ENCODE results near the gene PCA3.

The PCA3 gene

DNA sequence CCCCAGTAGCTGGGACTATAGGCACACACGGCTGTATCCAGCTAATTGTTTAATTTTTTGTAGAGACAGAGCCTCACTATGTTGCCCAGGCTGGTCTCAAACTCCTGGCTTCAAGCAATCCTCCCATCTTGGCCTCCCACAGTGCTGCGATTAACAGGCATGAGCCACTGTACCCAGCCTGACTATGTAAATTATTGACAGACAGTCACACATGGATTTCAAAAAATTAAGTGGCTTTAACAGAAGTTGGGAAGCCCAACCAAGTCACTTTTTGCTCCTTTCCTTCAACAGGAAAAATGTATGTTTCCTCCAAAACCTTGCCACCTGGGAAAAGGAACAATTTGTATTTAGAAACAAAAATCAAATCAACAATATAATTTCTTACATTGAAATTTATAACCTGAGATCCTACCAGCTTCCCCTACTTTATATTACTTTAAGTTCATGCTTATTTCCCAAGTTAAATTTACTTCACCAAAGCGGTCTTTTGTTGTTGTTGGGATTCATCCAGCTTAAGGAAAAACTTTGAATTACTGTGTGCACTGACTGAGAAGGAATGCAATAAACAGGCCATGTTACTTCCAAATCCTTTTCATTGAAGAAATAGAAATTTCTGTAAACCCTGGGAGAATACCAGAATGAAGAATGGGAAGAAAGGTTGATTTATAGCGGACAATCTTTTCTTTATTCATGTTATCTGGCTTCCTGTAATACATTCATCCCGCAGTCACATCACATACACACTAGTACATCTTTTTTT is 8.6 kb downstream of the PCA3 start:
- FAIRE-seq = no peak

DNA sequence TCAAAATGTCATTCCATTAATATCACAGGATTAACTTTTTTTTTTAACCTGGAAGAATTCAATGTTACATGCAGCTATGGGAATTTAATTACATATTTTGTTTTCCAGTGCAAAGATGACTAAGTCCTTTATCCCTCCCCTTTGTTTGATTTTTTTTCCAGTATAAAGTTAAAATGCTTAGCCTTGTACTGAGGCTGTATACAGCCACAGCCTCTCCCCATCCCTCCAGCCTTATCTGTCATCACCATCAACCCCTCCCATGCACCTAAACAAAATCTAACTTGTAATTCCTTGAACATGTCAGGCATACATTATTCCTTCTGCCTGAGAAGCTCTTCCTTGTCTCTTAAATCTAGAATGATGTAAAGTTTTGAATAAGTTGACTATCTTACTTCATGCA is 20.6 kb downstream of the PCA3 start:
- FAIRE-seq (no peak), DNase-seq (ENCODE audit: insufficient read length, low spot score) (no peak)
- TF ChIP-seq, protein P1, sequence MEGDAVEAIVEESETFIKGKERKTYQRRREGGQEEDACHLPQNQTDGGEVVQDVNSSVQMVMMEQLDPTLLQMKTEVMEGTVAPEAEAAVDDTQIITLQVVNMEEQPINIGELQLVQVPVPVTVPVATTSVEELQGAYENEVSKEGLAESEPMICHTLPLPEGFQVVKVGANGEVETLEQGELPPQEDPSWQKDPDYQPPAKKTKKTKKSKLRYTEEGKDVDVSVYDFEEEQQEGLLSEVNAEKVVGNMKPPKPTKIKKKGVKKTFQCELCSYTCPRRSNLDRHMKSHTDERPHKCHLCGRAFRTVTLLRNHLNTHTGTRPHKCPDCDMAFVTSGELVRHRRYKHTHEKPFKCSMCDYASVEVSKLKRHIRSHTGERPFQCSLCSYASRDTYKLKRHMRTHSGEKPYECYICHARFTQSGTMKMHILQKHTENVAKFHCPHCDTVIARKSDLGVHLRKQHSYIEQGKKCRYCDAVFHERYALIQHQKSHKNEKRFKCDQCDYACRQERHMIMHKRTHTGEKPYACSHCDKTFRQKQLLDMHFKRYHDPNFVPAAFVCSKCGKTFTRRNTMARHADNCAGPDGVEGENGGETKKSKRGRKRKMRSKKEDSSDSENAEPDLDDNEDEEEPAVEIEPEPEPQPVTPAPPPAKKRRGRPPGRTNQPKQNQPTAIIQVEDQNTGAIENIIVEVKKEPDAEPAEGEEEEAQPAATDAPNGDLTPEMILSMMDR (IDR thresholded peaks at IDR 0.05; ENCODE audit: insufficient read depth, missing control alignments) = no peak

More for the DNA sequence above, 8.6 kb downstream of the PCA3 start:
- no peak for DNase-seq (ENCODE audit: insufficient read length, low spot score)
- TF ChIP-seq, protein P1 (IDR thresholded peaks at IDR 0.05; ENCODE audit: insufficient read depth, missing control alignments) = no peak

DNA sequence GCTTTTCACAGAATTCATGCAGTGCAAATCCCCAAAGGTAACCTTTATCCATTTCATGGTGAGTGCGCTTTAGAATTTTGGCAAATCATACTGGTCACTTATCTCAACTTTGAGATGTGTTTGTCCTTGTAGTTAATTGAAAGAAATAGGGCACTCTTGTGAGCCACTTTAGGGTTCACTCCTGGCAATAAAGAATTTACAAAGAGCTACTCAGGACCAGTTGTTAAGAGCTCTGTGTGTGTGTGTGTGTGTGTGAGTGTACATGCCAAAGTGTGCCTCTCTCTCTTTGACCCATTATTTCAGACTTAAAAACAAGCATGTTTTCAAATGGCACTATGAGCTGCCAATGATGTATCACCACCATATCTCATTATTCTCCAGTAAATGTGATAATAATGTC is 21.3 kb downstream of the PCA3 start:
- TF ChIP-seq, protein P1 (IDR thresholded peaks at IDR 0.05; ENCODE audit: insufficient read depth, missing control alignments) = no peak
- DNase-seq (ENCODE audit: insufficient read length, low spot score) (no peak), FAIRE-seq (no peak)

DNA sequence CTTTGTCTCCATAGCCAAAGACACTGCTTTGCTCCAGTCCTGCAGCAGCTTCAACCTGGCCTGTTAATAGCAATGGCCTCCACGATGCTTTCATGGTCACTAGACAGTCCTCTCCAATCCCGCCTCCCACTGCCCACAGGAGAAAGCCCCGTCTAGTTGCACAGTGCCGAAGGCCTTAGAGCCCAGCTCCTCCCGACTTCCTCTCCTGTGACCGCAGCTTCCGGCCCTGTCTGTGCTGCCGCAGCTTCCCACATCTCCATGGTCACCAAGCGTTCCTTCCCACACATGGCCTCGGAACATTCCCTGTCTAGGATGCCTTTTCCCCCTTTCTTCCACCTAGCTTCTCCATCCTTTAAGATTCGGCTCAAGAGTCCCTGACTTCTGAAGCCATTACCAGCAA is 23.4 kb downstream of the PCA3 start:
- FAIRE-seq = no peak
- DNase-seq (ENCODE audit: insufficient read length, low spot score) = no peak
- TF ChIP-seq, protein P1 (IDR thresholded peaks at IDR 0.05; ENCODE audit: insufficient read depth, missing control alignments) = no peak

DNA sequence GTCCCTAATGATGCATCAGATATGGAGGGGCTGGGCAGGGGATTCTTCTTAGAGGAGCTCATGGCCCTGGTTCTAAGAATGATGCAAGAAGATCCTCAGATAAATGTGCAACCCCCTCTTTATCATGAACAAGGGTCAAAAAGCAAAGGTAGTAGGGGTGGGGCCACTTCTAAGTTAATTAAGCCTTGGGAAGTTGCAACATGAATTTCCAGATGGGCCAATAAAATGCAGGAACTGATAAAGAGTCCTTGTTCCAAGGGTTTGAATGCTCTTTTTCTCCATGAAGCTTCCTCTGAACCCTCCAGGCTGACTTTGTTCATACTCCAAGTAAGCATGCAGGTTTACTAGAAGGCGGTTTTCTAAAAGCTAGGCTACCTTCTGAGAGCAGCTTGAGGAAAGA is 25.6 kb downstream of the PCA3 start:
- TF ChIP-seq, protein P1 (IDR thresholded peaks at IDR 0.05; ENCODE audit: insufficient read depth, missing control alignments) = no peak
- no peak for FAIRE-seq
- DNase-seq (ENCODE audit: insufficient read length, low spot score) = no peak

DNA sequence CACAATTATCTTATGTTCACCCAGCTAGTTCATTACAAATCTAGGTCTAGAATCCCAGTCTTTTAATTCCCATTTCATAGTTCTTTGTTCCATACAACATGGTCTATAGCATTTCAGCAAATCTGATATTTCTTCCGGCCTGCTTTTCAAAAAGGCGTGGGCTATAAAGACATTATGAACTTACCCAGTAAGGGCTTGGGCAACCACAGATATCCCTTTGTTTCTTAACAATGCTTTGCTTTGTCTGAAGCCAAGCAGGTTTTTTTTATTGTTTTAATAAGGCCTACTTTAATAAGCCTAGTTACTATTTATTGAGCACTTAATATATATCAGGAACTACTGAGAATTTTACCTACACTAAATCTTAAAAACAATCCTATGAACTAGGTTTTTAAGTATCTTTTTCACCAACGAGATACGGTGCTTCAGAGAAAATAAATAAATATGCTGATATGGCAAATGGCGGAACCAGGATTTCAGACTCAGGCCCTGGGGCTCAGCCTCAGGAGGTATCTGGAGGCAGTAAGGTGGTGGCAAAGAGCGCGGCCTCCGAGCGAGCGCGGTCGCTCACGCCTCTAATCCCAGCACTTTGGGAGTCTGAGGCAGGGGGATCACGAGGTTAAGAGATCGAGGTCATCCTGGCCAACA is 29.7 kb downstream of the PCA3 start:
- FAIRE-seq = no peak
- no peak for DNase-seq (ENCODE audit: insufficient read length, low spot score)

More for the DNA sequence above, 29.7 kb downstream of the PCA3 start:
- TF ChIP-seq, protein P1 (IDR thresholded peaks at IDR 0.05; ENCODE audit: insufficient read depth, missing control alignments) = no peak

Data from D721Med (cell line).